Keratinocyte (primary cell): Measurements from ENCODE around the gene PPM1D. TPM values are rescaled to one million over a fixed set of nuclear protein-coding genes. Genes with fewer than 3 reads are reported as not detected.

Experiments
- DNase-seq: peaks from one replicate; pipeline ENCODE4 v3.0.0-alpha.2; 2011; ENCODE audit warnings: low read depth, missing footprints, low spot score
- FAIRE-seq: peaks from 2 replicates; lab custom pipeline; 2011; peaks lifted over from hg19 to GRCh38; lab: Jason Lieb, UNC
- H2AFZ ChIP-seq: 2 replicates; pipeline ENCODE4 v1.6.0; 2012; ENCODE audit warnings: low read length, control low read depth, inconsistent platforms; ENCODE audit not compliant: control insufficient read depth
- H3K27ac ChIP-seq: 2 replicates; pipeline ENCODE4 v1.5.1; 2011; ENCODE audit warnings: low read length; ENCODE audit not compliant: control insufficient read depth, insufficient read depth
- H3K27me3 ChIP-seq: 3 replicates; pipeline ENCODE4 v1.6.0; 2011; ENCODE audit warnings: low read length; ENCODE audit not compliant: control insufficient read depth, insufficient read depth; ENCODE audit errors: extremely low read depth
- H3K36me3 ChIP-seq, 2 experiments: 2 replicates in 1 of 2; 3 replicates in 1 of 2; pipeline ENCODE4 v1.5.1; 2011; ENCODE audit warnings: low read length in 2 of 2, mild to moderate bottlenecking in 1 of 2; ENCODE audit not compliant: control insufficient read depth in 2 of 2, insufficient read depth in 2 of 2; ENCODE audit errors: extremely low read depth in 1 of 2
- H3K4me1 ChIP-seq: 3 replicates; pipeline ENCODE4 v1.5.1; 2011; ENCODE audit warnings: low read length; ENCODE audit not compliant: control insufficient read depth, insufficient read depth; ENCODE audit errors: extremely low read depth
- H3K4me2 ChIP-seq: 3 replicates; pipeline ENCODE4 v1.6.0; 2011; ENCODE audit warnings: low read depth, low read length; ENCODE audit not compliant: control insufficient read depth, insufficient read depth; ENCODE audit errors: extremely low read depth
- H3K4me3 ChIP-seq, 3 experiments: fragments of 200-600 bp in 1 of 3; sonication (generic) in 1 of 3; 2 replicates in 2 of 3; 3 replicates in 1 of 3; pipeline ENCODE4 v1.5.1; 2011 to 2016; ENCODE audit warnings: low read length in 3 of 3, mild to moderate bottlenecking in 3 of 3, control low read depth in 2 of 3, inconsistent platforms in 1 of 3, low read depth in 1 of 3, mixed read lengths in 1 of 3, mixed run types in 1 of 3, moderate library complexity in 1 of 3; ENCODE audit not compliant: control insufficient read depth in 2 of 3, insufficient read depth in 2 of 3; ENCODE audit errors: extremely low read depth in 1 of 3
- H3K79me2 ChIP-seq: 2 replicates; pipeline ENCODE4 v1.6.0; 2012; ENCODE audit warnings: low read length; ENCODE audit not compliant: control insufficient read depth, insufficient read depth
- H3K9ac ChIP-seq: 3 replicates; pipeline ENCODE4 v1.6.0; 2011; ENCODE audit warnings: low read length; ENCODE audit not compliant: control insufficient read depth, insufficient read depth; ENCODE audit errors: extremely low read depth
- H3K9me1 ChIP-seq: 3 replicates; pipeline ENCODE4 v1.6.0; 2011; ENCODE audit warnings: low read length; ENCODE audit not compliant: control insufficient read depth, insufficient read depth; ENCODE audit errors: extremely low read depth
- H3K9me3 ChIP-seq: 2 replicates; pipeline ENCODE4 v1.5.1; 2012; ENCODE audit warnings: low read depth, low read length; ENCODE audit not compliant: control insufficient read depth
- H4K20me1 ChIP-seq: 3 replicates; pipeline ENCODE4 v1.6.0; 2011; ENCODE audit warnings: low read length; ENCODE audit not compliant: control insufficient read depth, insufficient read depth; ENCODE audit errors: extremely low read depth
- EZH2 ChIP-seq: IDR thresholded peaks from one replicate; pipeline ENCODE4 v1.6.1; 2012; ENCODE audit warnings: inconsistent platforms, mild to moderate bottlenecking, low read length, moderate library complexity
- dilution Hi-C: fragments of 300-500 bp; cut with MboI; formaldehyde crosslinking; loops from one replicate; pipeline ENCODE4 v1.7.0; 2020; ENCODE audit warnings: low sequenced_read_pairs; ENCODE audit not compliant: extremely low pct_ligation_motif_present
- polyA plus RNA-seq, 5 experiments: library from polyadenylated mRNA; depleted of rRNA in 3 of 5; stranded (reverse) in 3 of 5; stranded (forward) in 1 of 5; unstranded in 1 of 5; fragments of >200 nt; gene quantifications; 1 replicate in 1 of 5; 2 replicates in 3 of 5; 3 replicates in 1 of 5; pipeline versions ENCODE4 v1.2.1 to v1.2.3, GENCODE V29; 2011 to 2012; ENCODE audit warnings: missing spikeins in 2 of 5, low read depth in 1 of 5, low replicate concordance in 1 of 5
- TF ChIP-seq, protein P1 (sequence below), 3 experiments: IDR thresholded peaks in 1 of 3; conservative IDR thresholded peaks in 1 of 3; optimal IDR thresholded peaks in 1 of 3; 2 replicates in 2 of 3; 3 replicates in 1 of 3; pipeline versions ENCODE3 to v1.5.1; 2011; ENCODE audit warnings: low read length in 3 of 3, mild to moderate bottlenecking in 3 of 3, moderate library complexity in 2 of 3, control low read depth in 1 of 3, inconsistent platforms in 1 of 3; ENCODE audit not compliant: insufficient read depth in 2 of 3; ENCODE audit errors: extremely low read depth in 1 of 3

Gene PPM1D
- polyA plus RNA-seq, 1 donor (not counting 4 experiments of a cell fraction or from before 2014, with no cell fraction given): 2.9 TPM

DNA sequence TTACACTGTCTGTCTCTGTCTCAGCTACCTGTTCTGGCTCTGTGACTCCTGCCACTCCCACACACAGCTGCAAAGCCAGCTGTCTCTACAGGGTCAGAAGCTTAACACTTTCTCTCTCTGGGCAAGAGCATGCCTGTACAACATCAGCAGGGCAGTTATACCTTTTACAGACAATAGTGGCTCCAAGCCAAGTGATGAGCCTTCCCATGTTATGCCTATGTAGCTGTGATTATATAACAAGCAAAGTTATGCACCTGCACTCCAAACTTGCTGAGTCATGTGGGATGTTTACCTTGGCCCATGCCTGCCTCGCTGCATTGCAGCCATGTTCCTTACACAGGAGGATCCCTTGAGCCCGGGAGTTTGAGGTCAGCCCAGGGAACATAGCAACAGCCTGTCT lies 42.2 kb upstream of the PPM1D start:
- H3K4me2 ChIP-seq: no peak overlapping the region
- peak; percentile 19 for DNase-seq
- H3K79me2 ChIP-seq: no peaks in the 10 kb centered on the region
- no peaks in the 10 kb centered on the region for H3K9me3 ChIP-seq
- no peaks in the 10 kb centered on the region for H4K20me1 ChIP-seq
- H2AFZ ChIP-seq: no peak overlapping the region
- TF ChIP-seq, protein P1, sequence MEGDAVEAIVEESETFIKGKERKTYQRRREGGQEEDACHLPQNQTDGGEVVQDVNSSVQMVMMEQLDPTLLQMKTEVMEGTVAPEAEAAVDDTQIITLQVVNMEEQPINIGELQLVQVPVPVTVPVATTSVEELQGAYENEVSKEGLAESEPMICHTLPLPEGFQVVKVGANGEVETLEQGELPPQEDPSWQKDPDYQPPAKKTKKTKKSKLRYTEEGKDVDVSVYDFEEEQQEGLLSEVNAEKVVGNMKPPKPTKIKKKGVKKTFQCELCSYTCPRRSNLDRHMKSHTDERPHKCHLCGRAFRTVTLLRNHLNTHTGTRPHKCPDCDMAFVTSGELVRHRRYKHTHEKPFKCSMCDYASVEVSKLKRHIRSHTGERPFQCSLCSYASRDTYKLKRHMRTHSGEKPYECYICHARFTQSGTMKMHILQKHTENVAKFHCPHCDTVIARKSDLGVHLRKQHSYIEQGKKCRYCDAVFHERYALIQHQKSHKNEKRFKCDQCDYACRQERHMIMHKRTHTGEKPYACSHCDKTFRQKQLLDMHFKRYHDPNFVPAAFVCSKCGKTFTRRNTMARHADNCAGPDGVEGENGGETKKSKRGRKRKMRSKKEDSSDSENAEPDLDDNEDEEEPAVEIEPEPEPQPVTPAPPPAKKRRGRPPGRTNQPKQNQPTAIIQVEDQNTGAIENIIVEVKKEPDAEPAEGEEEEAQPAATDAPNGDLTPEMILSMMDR (optimal IDR thresholded peaks at IDR 0.05 in 1 of 3, IDR thresholded peaks at IDR 0.05 in 1 of 3, conservative IDR thresholded peaks at IDR 0.05 in 1 of 3; ENCODE audit: extremely low read depth in 1 of 3, insufficient read depth in 2 of 3, low read length in 3 of 3): no peak
- TF ChIP-seq EZH2: no peak
- no peak overlapping the region for H3K4me3 ChIP-seq
- no peaks in the 10 kb centered on the region for H3K4me1 ChIP-seq
- no peaks in the 10 kb centered on the region for H3K36me3 ChIP-seq
- no peaks in the 10 kb centered on the region for H3K9me1 ChIP-seq
- dilution Hi-C loops: no loop called here
- FAIRE-seq: no peak
- no peaks in the 10 kb centered on the region for H3K27me3 ChIP-seq
- H3K27ac ChIP-seq: no peak overlapping the region
- no peak overlapping the region for H3K9ac ChIP-seq

DNA sequence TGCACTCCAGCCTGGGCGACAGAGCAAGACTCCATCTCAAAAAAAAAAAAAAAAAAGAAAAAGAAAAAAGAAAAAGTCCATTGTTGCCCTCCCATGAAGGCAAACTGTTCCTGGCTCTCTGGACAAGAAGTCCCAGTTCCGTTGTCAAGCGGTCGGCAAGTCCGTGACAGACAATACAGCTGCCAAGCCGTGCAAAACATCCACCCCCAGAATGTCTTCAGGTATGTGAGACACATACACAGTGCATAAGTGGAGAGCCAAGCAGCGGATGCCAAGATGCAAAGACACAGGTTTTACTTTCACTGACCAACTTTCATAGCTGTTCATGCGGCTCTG lies 40.4 kb upstream of the PPM1D start:
- no peak overlapping the region for H3K4me3 ChIP-seq
- no peak overlapping the region for H3K27ac ChIP-seq
- TF ChIP-seq, protein P1 (optimal IDR thresholded peaks at IDR 0.05 in 1 of 3, IDR thresholded peaks at IDR 0.05 in 1 of 3, conservative IDR thresholded peaks at IDR 0.05 in 1 of 3; ENCODE audit: extremely low read depth in 1 of 3, insufficient read depth in 2 of 3, low read length in 3 of 3): no peak
- TF ChIP-seq EZH2: no peak
- H3K9ac ChIP-seq: no peak overlapping the region
- H3K4me1 ChIP-seq: no peaks in the 10 kb centered on the region
- DNase-seq (no peak), FAIRE-seq (no peak)
- H3K4me2 ChIP-seq: no peak overlapping the region
- no peaks in the 10 kb centered on the region for H4K20me1 ChIP-seq
- no peaks in the 10 kb centered on the region for H3K9me1 ChIP-seq
- no peaks in the 10 kb centered on the region for H3K27me3 ChIP-seq
- no peaks in the 10 kb centered on the region for H3K9me3 ChIP-seq
- H2AFZ ChIP-seq: no peak overlapping the region
- dilution Hi-C loops: no loop called here
- H3K36me3 ChIP-seq: no peaks in the 10 kb centered on the region
- H3K79me2 ChIP-seq: no peaks in the 10 kb centered on the region
